ENCODE results near the gene VAT1L. TPM values are rescaled to one million over a fixed set of nuclear protein-coding genes. Genes with fewer than 3 reads are reported as not detected.

VAT1L gene
- total RNA-seq, 1 experiment from 2014 or later, result 33.8 TPM

DNA sequence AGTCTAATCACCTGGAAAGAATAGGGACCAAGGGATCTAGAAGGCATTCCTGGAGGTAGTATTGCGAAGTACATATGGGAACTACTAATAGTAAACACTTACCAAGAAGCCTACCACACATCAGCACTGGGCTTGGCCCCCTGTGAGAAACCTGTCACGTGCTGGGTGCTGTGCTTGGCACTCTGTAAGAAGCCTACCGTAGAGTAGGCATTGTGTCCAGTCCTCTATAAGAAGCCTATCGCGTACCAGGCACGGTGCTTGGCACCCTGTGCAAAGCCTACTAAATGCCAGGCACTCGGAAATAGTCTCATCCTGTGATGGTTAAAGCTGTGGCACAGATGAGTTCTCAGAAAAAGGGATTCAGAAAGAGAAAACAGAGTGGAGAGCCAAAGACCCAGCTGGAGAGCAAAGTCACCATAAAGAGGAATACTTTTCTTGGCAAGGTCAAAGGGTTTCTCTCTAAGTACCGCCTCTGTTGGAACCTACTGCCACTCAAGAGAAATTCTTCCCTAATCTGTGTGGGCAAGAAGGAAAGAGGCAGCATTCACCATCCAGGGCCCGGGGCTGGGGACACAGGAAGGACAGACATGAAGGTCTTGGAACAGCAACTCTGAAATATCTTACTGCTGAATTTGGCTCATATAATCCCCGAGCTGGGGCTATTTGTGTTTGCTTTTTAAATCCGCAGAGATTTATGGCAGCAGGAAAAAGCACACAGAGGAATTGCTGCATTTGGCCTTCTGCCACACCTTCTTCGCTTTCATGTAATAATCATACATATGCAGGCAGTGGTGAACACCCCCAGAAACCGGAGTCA lies 81.8 kb downstream of the VAT1L start:
- no peak overlapping the region for H2BK12ac ChIP-seq (ENCODE audit: insufficient read length, low read depth, low read length)
- no CpG with 5 or more reads among the region's 13 CpGs for WGBS (ENCODE audit: extremely low coverage, insufficient read length, low lambda C conversion rate)

More for the DNA sequence above, 81.8 kb downstream of the VAT1L start:
- H3K4ac ChIP-seq (ENCODE audit: low read depth, low read length), result no peak overlapping the region
- Mint-ChIP-seq H3K27me3 (ENCODE audit: low read depth) (no peaks in the 10 kb centered on the region; the same call in 1 of the 2 replicates), H3K27ac (peak overlapping the region in 1 of 3 experiments; percentile 54; a peak in 2 of 7 replicates), H3K36me3 (ENCODE audit: insufficient read depth in 1 of 3, low read depth in 3 of 3) (peaks cover 8 to 28% (median 10%) of the 10 kb centered on the region in 3 experiments; a peak in 5 of 7 replicates), H3K4me1 (peaks cover 16 to 30% of the 10 kb centered on the region in 2 experiments), H3K9me3 (peaks cover 0 to 3% of the 10 kb centered on the region in 2 experiments; a peak in 1 of 5 replicates), H3K4me3 (no peak overlapping the region)
- H3K79me2 ChIP-seq (ENCODE audit: insufficient read depth, low read length), result no peaks in the 10 kb centered on the region
- H3K23me2 ChIP-seq (ENCODE audit: insufficient read length, low read depth, low read length, poor library complexity, severe bottlenecking), result no peaks in the 10 kb centered on the region
- H3T11ph ChIP-seq (ENCODE audit: low read length), result no peak overlapping the region
- no peaks in the 10 kb centered on the region for H3K9me3 ChIP-seq (ENCODE audit: control insufficient read depth, low read depth, low read length)
- no peak overlapping the region for H3K27ac ChIP-seq (ENCODE audit: insufficient read length, low read depth, low read length)
- peaks cover 2% of the 10 kb centered on the region; the same call in 1 of the 2 replicates for H3K4me1 ChIP-seq (ENCODE audit: insufficient read depth, low read length)
- no peaks in the 10 kb centered on the region for H4K20me1 ChIP-seq (ENCODE audit: control insufficient read depth, insufficient read depth, insufficient read length)
- H4K91ac ChIP-seq (ENCODE audit: insufficient read length, low read depth, low read length), result no peak overlapping the region
- H3K23ac ChIP-seq (ENCODE audit: insufficient read length, low read depth, low read length), result no peak overlapping the region
- H4K5ac ChIP-seq (ENCODE audit: insufficient read length, low read depth, low read length), result no peak overlapping the region
- no peak overlapping the region for H2AFZ ChIP-seq (ENCODE audit: low read length)
- TF ChIP-seq, protein P1, sequence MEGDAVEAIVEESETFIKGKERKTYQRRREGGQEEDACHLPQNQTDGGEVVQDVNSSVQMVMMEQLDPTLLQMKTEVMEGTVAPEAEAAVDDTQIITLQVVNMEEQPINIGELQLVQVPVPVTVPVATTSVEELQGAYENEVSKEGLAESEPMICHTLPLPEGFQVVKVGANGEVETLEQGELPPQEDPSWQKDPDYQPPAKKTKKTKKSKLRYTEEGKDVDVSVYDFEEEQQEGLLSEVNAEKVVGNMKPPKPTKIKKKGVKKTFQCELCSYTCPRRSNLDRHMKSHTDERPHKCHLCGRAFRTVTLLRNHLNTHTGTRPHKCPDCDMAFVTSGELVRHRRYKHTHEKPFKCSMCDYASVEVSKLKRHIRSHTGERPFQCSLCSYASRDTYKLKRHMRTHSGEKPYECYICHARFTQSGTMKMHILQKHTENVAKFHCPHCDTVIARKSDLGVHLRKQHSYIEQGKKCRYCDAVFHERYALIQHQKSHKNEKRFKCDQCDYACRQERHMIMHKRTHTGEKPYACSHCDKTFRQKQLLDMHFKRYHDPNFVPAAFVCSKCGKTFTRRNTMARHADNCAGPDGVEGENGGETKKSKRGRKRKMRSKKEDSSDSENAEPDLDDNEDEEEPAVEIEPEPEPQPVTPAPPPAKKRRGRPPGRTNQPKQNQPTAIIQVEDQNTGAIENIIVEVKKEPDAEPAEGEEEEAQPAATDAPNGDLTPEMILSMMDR (conservative IDR thresholded peaks at IDR 0.05), result no peak
- H3K9ac ChIP-seq (ENCODE audit: extremely low read depth, insufficient read length, low read length), result no peak overlapping the region
- H3K14ac ChIP-seq (ENCODE audit: insufficient read depth, low read length), result no peak overlapping the region; the same call in 1 of the 2 replicates
- DNase-seq, result no peak
- H2BK20ac ChIP-seq (ENCODE audit: low read depth, low read length, poor library complexity, severe bottlenecking), result no peak overlapping the region
- no peak overlapping the region for H3K56ac ChIP-seq (ENCODE audit: insufficient read length, low read depth, low read length)
- H3K79me1 ChIP-seq (ENCODE audit: insufficient read depth, low read depth, low read length, poor library complexity, severe bottlenecking), result no peaks in the 10 kb centered on the region
- H4K8ac ChIP-seq (replicated peaks; ENCODE audit: insufficient read length, low read depth, low read length), result no peak overlapping the region
- H2BK15ac ChIP-seq (ENCODE audit: low read depth, low read length), result no peak overlapping the region
- no peak overlapping the region for H2AK5ac ChIP-seq (ENCODE audit: insufficient read length, low read length)
- H2BK5ac ChIP-seq (ENCODE audit: insufficient read length, low read length), result no peak overlapping the region
- no peak overlapping the region for H3K18ac ChIP-seq (ENCODE audit: insufficient read length, low read depth, low read length)
- no peak overlapping the region for H2BK120ac ChIP-seq (ENCODE audit: low read depth, low read length, poor library complexity, severe bottlenecking)
- no peak overlapping the region for H3K4me2 ChIP-seq (ENCODE audit: insufficient read depth, insufficient read length, low read length)
- no peaks in the 10 kb centered on the region for H3K27me3 ChIP-seq (ENCODE audit: insufficient read depth, low read length)

All from H9 (cell line).